IPS DF 6.9 (cell line): Measurements from ENCODE around the gene ENTPD8.

Experiments
- DNase-seq: peaks from one replicate; pipeline ENCODE4 v3.0.0-alpha.2; 2013; ENCODE audit warnings: low read depth, low spot score
- H3K27ac ChIP-seq: one replicate; pipeline ENCODE4 v1.5.1; 2013; ENCODE audit warnings: low read length, control low read depth
- H3K27me3 ChIP-seq: 2 replicates; pipeline ENCODE4 v1.6.1; 2013; ENCODE audit warnings: mild to moderate bottlenecking, low read length; ENCODE audit not compliant: control insufficient read depth, insufficient read depth
- H3K36me3 ChIP-seq: 2 replicates; pipeline ENCODE4 v1.6.1; 2013; ENCODE audit warnings: low read length; ENCODE audit not compliant: control insufficient read depth, insufficient read depth
- H3K4me1 ChIP-seq: 2 replicates; pipeline ENCODE4 v1.6.1; 2013; ENCODE audit warnings: low read length; ENCODE audit not compliant: control insufficient read depth, insufficient read depth
- H3K4me3 ChIP-seq: 2 replicates; pipeline ENCODE4 v1.5.1; 2013; ENCODE audit warnings: mild to moderate bottlenecking, low read length
- H3K9me3 ChIP-seq: 2 replicates; pipeline ENCODE4 v1.6.1; 2013; ENCODE audit warnings: low read length, inconsistent platforms; ENCODE audit not compliant: control insufficient read depth, insufficient read depth
- WGBS: extraction: QIAGEN DNeasy Blood & Tissue Kit; methylation state at CpG from one replicate; pipeline ENCODE4 v1.1.7; 2013; ENCODE audit warnings: mixed read lengths, missing lambda C conversion rate; ENCODE audit not compliant: insufficient read length, insufficient coverage; 5-methylcytosine and 5-hydroxymethylcytosine counted together

ENTPD8 gene

GRCh38 chr9:137434498-137435380 lies 6.4 kb downstream of the ENTPD8 start:
- WGBS, result no CpG with 5 or more reads among the region's 43 CpGs
- H3K9me3 ChIP-seq, result no peaks in the 10 kb centered on the region
- H3K4me1 ChIP-seq, result peaks cover 2% of the 10 kb centered on the region
- H3K27me3 ChIP-seq, result no peaks in the 10 kb centered on the region
- H3K36me3 ChIP-seq, result no peaks in the 10 kb centered on the region
- no peak overlapping the region for H3K27ac ChIP-seq
- DNase-seq, result no peak
- H3K4me3 ChIP-seq, result no peak overlapping the region

GRCh38 chr9:137433916-137434431 lies 7.2 kb downstream of the ENTPD8 start:
- H3K27me3 ChIP-seq, result no peaks in the 10 kb centered on the region
- H3K4me1 ChIP-seq, result peaks cover 2% of the 10 kb centered on the region
- WGBS, result no CpG with 5 or more reads among the region's 26 CpGs
- H3K4me3 ChIP-seq, result no peak overlapping the region
- DNase-seq, result no peak
- H3K27ac ChIP-seq, result no peak overlapping the region
- no peaks in the 10 kb centered on the region for H3K36me3 ChIP-seq
- H3K9me3 ChIP-seq, result no peaks in the 10 kb centered on the region

- H3K27me3 ChIP-seq, result no peaks in the 10 kb centered on the region
- H3K27ac ChIP-seq, result no peak overlapping the region
- DNase-seq, result no peak
Observed at GRCh38 chr9:137433349-137433915, 7.7 kb downstream of the ENTPD8 start.

GRCh38 chr9:137432687-137433348 lies 8.3 kb downstream of the ENTPD8 start:
- Histone ChIP-seq H3K4me1 (peaks cover 2% of the 10 kb centered on the region), H3K36me3 (no peaks in the 10 kb centered on the region), H3K9me3 (no peaks in the 10 kb centered on the region), H3K27me3 (no peaks in the 10 kb centered on the region), H3K27ac (no peak overlapping the region), H3K4me3 (no peak overlapping the region)
- WGBS, result no CpG with 5 or more reads among the region's 20 CpGs
- no peak for DNase-seq

More at GRCh38 chr9:137433349-137433915, 7.7 kb downstream of the ENTPD8 start:
- no CpG with 5 or more reads among the region's 19 CpGs for WGBS
- H3K4me3 ChIP-seq, result no peak overlapping the region
- peaks cover 2% of the 10 kb centered on the region for H3K4me1 ChIP-seq
- H3K9me3 ChIP-seq, result no peaks in the 10 kb centered on the region
- H3K36me3 ChIP-seq, result no peaks in the 10 kb centered on the region

GRCh38 chr9:137431416-137431931 lies 9.7 kb downstream of the ENTPD8 start:
- no peaks in the 10 kb centered on the region for H3K36me3 ChIP-seq
- no peak overlapping the region for H3K27ac ChIP-seq
- no peak for DNase-seq
- H3K4me3 ChIP-seq, result no peak overlapping the region
- no peaks in the 10 kb centered on the region for H3K9me3 ChIP-seq
- peaks cover 2% of the 10 kb centered on the region for H3K4me1 ChIP-seq
- no CpG with 5 or more reads among the region's 21 CpGs for WGBS
- no peaks in the 10 kb centered on the region for H3K27me3 ChIP-seq

GRCh38 chr9:137430723-137431415 lies 10.3 kb downstream of the ENTPD8 start:
- no peak for DNase-seq
- Histone ChIP-seq H3K27me3 (no peaks in the 10 kb centered on the region), H3K36me3 (no peaks in the 10 kb centered on the region), H3K4me1 (peaks cover 2% of the 10 kb centered on the region), H3K4me3 (no peak overlapping the region), H3K27ac (no peak overlapping the region), H3K9me3 (no peaks in the 10 kb centered on the region)
- no CpG with 5 or more reads among the region's 27 CpGs for WGBS

GRCh38 chr9:137429974-137430722 lies 11.0 kb downstream of the ENTPD8 start:
- no peak overlapping the region for H3K4me3 ChIP-seq

GRCh38 chr9:137429546-137429890 lies 11.6 kb downstream of the ENTPD8 start:
- no peaks in the 10 kb centered on the region for H3K9me3 ChIP-seq
- H3K4me1 ChIP-seq, result peaks cover 2% of the 10 kb centered on the region; the same call in 1 of the 2 replicates
- no peak overlapping the region for H3K27ac ChIP-seq
- no peaks in the 10 kb centered on the region for H3K27me3 ChIP-seq
- H3K36me3 ChIP-seq, result no peaks in the 10 kb centered on the region
- DNase-seq, result no peak
- H3K4me3 ChIP-seq, result no peak overlapping the region
- WGBS, result no CpG with 5 or more reads among the region's 14 CpGs

More at GRCh38 chr9:137429974-137430722, 11.0 kb downstream of the ENTPD8 start:
- H3K36me3 ChIP-seq, result no peaks in the 10 kb centered on the region
- no peaks in the 10 kb centered on the region for H3K9me3 ChIP-seq
- WGBS, result no CpG with 5 or more reads among the region's 34 CpGs
- H3K4me1 ChIP-seq, result peaks cover 2% of the 10 kb centered on the region
- no peaks in the 10 kb centered on the region for H3K27me3 ChIP-seq
- DNase-seq, result no peak
- no peak overlapping the region for H3K27ac ChIP-seq

- H3K4me1 ChIP-seq, result peaks cover 2% of the 10 kb centered on the region; the same call in 1 of the 2 replicates
- H3K9me3 ChIP-seq, result no peaks in the 10 kb centered on the region
- whole genome bisulfite sequencing, result no CpG with 5 or more reads among the region's 27 CpGs
- no peaks in the 10 kb centered on the region for H3K27me3 ChIP-seq
- no peak for DNase-seq
- H3K27ac ChIP-seq, result no peak overlapping the region
- H3K4me3 ChIP-seq, result no peak overlapping the region
- no peaks in the 10 kb centered on the region for H3K36me3 ChIP-seq
Observed at GRCh38 chr9:137428841-137429545, 12.2 kb downstream of the ENTPD8 start.
